IPS-18a (cell line): Measurements from ENCODE around the gene SLC37A1.

Experiments used
- H3K27ac ChIP-seq: one replicate; pipeline ENCODE4 v1.5.1; 2013; ENCODE audit warnings: low read length
- H3K27me3 ChIP-seq: one replicate; pipeline ENCODE4 v1.6.1; 2013; ENCODE audit warnings: mild to moderate bottlenecking, low read length; ENCODE audit not compliant: control insufficient read depth, insufficient read depth
- H3K36me3 ChIP-seq: one replicate; pipeline ENCODE4 v1.6.1; 2013; ENCODE audit warnings: low read depth, low read length; ENCODE audit not compliant: control insufficient read depth
- H3K4me1 ChIP-seq: one replicate; pipeline ENCODE4 v1.6.1; 2013; ENCODE audit warnings: low read depth, low read length; ENCODE audit not compliant: control insufficient read depth
- H3K4me3 ChIP-seq: one replicate; pipeline ENCODE4 v1.5.1; 2013; ENCODE audit warnings: low read length
- H3K9ac ChIP-seq: one replicate; pipeline ENCODE4 v1.6.1; 2013; ENCODE audit warnings: mild to moderate bottlenecking, low read length, moderate library complexity
- H3K9me3 ChIP-seq: one replicate; pipeline ENCODE4 v1.6.1; 2013; ENCODE audit warnings: low read depth, low read length; ENCODE audit not compliant: control insufficient read depth

Gene SLC37A1

DNA sequence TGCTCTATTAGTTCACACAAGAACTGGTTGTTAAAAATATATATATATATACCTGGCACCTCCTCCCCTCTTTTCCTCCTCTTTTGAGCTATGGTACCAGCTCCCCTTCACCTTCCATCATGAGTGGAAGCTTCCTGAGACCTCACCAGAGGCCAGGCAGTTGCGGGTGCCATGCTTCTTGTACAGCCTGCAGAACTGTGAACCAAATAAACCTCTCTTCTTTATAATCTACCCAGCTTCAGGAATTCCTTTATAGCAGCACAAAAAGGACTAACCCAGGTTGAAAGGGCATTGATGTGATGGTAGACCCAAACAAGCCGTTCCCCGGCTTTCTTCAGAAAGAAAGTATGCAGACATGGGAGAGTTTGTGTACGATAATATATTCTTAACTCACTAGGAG, 32.5 kb upstream of the SLC37A1 start:
- Histone ChIP-seq H3K27me3 (no peaks in the 10 kb centered on the region), H3K4me1 (no peaks in the 10 kb centered on the region), H3K9ac (no peak overlapping the region), H3K36me3 (no peaks in the 10 kb centered on the region), H3K9me3 (no peaks in the 10 kb centered on the region), H3K4me3 (no peak overlapping the region), H3K27ac (no peak overlapping the region)

DNA sequence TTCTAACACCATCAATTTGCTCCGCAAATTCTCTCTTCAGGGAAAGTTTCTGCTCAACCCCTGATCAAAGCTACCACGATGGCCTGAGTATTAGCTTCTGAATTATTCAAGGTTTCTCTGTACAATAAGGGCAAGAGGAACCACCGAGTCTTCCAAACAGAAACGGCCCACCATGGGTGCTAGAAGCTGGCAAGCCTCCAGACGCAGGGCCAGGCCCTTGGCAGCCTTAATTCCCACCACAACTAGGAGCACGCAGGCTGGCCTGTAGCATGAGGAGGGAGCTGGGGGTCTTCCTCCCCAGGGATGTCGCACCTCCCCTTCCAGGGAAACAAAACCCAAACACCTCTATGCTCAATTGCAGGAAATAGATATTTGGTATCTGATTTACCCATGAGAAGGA, 28.7 kb upstream of the SLC37A1 start:
- H3K9me3 ChIP-seq, result no peaks in the 10 kb centered on the region
- H3K27me3 ChIP-seq, result no peaks in the 10 kb centered on the region
- H3K36me3 ChIP-seq, result no peaks in the 10 kb centered on the region
- no peak overlapping the region for H3K9ac ChIP-seq
- no peaks in the 10 kb centered on the region for H3K4me1 ChIP-seq
- H3K4me3 ChIP-seq, result no peak overlapping the region
- H3K27ac ChIP-seq, result no peak overlapping the region

DNA sequence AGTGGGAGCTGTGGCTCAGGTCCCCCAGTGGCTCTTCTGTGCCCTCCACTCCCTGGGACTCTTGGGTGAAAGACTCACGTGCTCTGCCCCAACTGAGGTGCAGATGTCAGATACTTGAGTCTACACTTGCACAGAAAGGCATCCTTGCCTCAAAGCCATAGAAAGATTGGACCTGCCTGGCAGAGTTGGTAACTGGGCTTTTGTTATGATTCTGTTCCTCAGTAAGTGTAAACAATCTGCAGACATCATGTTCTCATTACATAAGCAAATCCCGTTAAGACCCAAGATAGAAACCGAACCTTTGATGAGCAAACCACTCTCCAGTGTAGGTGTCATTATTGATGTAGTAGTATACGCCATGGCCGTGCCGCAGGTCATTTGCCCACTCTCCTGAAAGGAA, 27.6 kb upstream of the SLC37A1 start:
- no peak overlapping the region for H3K27ac ChIP-seq
- H3K4me1 ChIP-seq, result no peaks in the 10 kb centered on the region

DNA sequence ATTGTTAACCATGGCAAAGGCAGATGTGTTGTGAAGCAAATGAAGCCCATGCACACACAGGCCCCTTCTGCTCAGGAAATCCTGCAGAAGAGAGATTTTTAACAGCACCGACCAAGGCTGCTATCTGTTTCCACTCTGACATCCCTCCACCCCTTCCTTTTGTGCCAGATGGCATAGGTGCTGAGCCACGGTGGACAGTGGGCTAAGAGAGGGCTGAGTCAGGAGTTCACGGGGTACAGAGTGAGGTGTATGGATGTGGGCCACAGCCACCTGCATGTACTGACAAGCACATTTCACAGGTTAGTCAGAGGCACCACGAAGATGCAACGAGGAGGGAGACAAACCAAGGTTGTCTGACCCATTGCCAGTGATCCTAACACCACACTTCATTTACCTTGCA, 27.1 kb upstream of the SLC37A1 start:
- Histone ChIP-seq H3K4me1 (no peaks in the 10 kb centered on the region), H3K9ac (no peak overlapping the region), H3K27me3 (no peaks in the 10 kb centered on the region), H3K4me3 (no peak overlapping the region), H3K9me3 (no peaks in the 10 kb centered on the region), H3K36me3 (no peaks in the 10 kb centered on the region), H3K27ac (no peak overlapping the region)

More for the DNA sequence above, 27.6 kb upstream of the SLC37A1 start:
- no peaks in the 10 kb centered on the region for H3K27me3 ChIP-seq
- H3K9ac ChIP-seq, result no peak overlapping the region
- H3K4me3 ChIP-seq, result no peak overlapping the region
- no peaks in the 10 kb centered on the region for H3K9me3 ChIP-seq
- no peaks in the 10 kb centered on the region for H3K36me3 ChIP-seq

DNA sequence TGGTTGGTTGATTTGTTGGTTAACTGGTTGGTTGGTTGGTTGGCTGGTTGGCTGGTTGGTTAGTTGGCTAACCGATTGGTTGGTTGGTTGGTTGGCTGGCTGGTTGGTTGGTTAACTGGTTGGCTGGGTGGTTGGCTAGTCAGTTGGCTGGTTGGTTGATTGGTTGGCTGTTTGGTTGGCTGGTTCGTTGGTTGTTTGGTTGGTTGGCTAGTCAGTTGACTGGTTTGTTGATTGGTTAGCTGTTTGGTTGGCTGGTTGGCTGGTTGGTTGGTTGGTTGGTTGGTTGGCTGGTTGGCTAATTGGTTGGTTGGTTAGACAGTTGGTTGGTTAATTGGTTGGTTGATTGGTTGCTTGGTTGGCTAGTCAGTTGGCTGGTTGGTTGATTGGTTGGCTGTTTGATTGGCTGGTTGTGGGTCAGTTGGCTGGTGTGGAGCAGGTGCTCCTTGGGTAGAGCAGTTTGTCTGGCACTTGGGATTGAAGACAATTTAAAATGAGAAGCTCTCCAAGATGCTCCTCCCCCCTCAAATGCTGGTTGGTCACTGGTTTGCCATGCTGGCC, 24.6 kb upstream of the SLC37A1 start:
- no peaks in the 10 kb centered on the region for H3K27me3 ChIP-seq

DNA sequence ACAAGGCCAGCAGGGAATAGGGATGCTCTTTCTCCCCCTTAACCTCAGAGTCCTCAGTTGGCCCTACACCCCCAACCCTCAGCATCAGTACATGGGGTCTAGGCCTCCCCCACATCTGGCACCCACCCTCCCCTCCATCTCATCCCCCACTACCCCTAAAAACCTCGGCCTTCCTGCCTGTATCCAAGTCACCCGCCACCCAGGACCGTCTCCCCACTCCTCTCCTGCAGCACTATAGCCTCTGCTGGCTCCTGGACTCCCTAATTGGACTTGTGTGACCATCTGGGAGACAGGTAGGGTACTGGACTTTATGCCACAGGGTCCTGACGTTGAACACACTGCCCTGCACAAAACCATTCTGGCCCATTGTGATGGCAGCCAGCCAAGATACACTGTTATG, 23.7 kb upstream of the SLC37A1 start:
- no peaks in the 10 kb centered on the region for H3K9me3 ChIP-seq
- peaks cover 1% of the 10 kb centered on the region for H3K27me3 ChIP-seq
- H3K36me3 ChIP-seq, result no peaks in the 10 kb centered on the region
- no peaks in the 10 kb centered on the region for H3K4me1 ChIP-seq
- no peak overlapping the region for H3K27ac ChIP-seq
- no peak overlapping the region for H3K4me3 ChIP-seq
- no peak overlapping the region for H3K9ac ChIP-seq

More for the DNA sequence above, 24.6 kb upstream of the SLC37A1 start:
- Histone ChIP-seq H3K36me3 (no peaks in the 10 kb centered on the region), H3K9ac (no peak overlapping the region), H3K4me1 (no peaks in the 10 kb centered on the region), H3K27ac (no peak overlapping the region), H3K9me3 (no peaks in the 10 kb centered on the region), H3K4me3 (no peak overlapping the region)

DNA sequence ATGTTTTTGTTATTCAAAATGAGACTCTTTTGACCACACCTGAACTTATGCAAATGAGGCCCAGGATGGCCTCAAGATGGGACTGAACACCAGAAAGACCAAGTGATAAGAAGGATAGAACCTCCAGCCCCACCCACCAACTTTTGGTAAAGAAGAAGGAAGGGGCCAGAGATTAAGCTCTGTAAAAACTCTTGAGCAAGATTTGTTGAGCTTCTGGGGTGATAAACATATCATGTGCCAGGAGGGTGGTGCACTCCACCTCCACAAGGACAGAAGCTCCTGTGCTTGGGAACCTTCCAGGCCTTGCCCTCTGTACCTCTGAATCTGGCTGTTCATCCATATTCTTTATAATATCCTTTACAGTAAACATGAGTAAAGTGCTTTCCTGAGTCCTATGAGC, 22.9 kb upstream of the SLC37A1 start:
- Histone ChIP-seq H3K9me3 (no peaks in the 10 kb centered on the region), H3K4me3 (no peak overlapping the region), H3K9ac (no peak overlapping the region), H3K27ac (no peak overlapping the region), H3K36me3 (no peaks in the 10 kb centered on the region), H3K4me1 (peaks cover 4% of the 10 kb centered on the region), H3K27me3 (peaks cover 9% of the 10 kb centered on the region)

DNA sequence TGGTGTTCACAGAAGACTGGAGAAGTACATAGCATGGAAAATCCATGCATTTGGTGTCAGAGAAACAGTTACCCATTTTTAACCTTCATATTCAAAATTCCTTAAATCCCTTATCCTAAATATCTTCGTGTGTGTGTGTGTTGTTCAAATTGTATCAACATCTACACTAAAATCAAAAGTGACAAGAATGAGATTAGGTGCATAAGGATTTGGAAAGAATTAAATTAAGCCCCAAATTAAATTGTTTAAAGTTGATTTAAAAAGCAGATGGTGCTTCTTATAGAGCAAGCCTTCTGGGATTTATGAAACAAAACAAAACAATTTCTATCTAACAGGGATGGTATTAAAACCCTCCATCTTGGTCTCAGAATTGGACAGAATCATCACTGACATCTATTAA, 22.3 kb upstream of the SLC37A1 start:
- Histone ChIP-seq H3K9me3 (no peaks in the 10 kb centered on the region), H3K4me1 (peaks cover 6% of the 10 kb centered on the region), H3K27me3 (peaks cover 10% of the 10 kb centered on the region), H3K9ac (no peak overlapping the region), H3K27ac (no peak overlapping the region), H3K4me3 (no peak overlapping the region), H3K36me3 (no peaks in the 10 kb centered on the region)

DNA sequence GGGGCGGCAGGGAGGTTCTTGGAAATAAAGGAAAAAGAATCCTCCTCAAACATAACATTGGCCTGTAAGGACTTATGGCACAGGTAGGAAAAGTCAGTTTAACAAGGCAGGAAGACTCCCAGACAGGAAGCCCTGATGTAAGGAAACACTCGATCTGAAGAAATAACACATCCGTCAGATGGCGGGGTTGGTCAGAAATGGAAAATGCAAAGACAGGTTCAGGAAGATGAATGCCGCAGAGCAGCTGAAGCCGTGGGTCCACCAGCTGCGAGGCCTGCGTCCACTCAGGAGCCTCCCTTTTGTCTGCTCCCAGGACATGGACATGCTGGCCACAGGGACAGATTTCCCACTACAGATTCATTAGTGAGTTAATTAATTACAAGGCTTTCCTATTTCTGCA, 21.5 kb upstream of the SLC37A1 start:
- no peaks in the 10 kb centered on the region for H3K36me3 ChIP-seq
- peaks cover 9% of the 10 kb centered on the region for H3K4me1 ChIP-seq
- no peak overlapping the region for H3K27ac ChIP-seq
- no peak overlapping the region for H3K4me3 ChIP-seq
- H3K27me3 ChIP-seq, result peaks cover 10% of the 10 kb centered on the region
- no peak overlapping the region for H3K9ac ChIP-seq
- H3K9me3 ChIP-seq, result no peaks in the 10 kb centered on the region

DNA sequence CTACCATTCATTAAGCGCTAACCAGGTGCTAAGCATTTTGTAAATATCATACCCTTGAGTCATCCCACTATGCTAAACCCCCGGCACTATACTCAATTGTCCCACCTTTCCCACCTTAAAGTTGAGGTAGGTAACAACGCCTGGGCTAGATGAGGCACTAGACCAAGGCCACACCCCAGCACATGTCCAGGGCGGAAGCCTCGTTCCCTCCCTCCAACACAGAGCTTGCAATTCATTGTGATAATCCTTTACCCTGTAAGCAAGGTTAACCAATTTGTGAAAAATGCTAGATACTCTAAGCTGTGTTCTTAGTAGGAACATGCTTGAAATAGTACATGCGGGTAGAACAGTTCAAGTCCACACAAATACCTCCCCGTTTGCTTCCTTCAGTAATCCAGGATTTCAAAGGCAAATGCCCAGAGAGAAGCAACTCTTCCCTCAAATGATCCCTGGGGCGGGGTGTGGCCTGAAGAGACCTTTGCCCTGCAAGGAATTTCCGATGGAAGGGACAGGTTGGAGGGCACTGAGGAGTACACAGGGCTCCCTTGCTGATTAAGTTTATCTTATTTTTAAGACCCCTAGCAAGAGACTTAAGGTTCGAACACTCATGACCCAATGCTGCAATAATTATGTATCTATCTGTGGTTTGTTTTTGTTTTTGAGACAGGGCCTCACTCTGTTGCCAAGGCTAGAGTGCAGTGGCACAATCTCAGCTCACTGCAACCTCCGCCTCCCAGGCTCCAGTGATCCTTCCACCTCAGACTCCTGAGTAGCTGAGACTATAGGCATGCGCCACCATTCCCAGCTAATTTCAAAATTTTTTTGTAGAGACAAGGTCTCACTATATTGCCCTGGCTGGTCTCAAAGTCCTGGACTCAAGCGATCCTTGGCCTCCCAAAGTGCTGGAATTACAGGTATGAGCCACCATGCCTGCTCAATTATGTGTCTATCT, 20.3 kb upstream of the SLC37A1 start:
- Histone ChIP-seq H3K4me1 (peaks cover 11% of the 10 kb centered on the region), H3K9ac (no peak overlapping the region), H3K4me3 (no peak overlapping the region), H3K9me3 (no peaks in the 10 kb centered on the region), H3K27me3 (peaks cover 10% of the 10 kb centered on the region), H3K27ac (no peak overlapping the region), H3K36me3 (no peaks in the 10 kb centered on the region)

DNA sequence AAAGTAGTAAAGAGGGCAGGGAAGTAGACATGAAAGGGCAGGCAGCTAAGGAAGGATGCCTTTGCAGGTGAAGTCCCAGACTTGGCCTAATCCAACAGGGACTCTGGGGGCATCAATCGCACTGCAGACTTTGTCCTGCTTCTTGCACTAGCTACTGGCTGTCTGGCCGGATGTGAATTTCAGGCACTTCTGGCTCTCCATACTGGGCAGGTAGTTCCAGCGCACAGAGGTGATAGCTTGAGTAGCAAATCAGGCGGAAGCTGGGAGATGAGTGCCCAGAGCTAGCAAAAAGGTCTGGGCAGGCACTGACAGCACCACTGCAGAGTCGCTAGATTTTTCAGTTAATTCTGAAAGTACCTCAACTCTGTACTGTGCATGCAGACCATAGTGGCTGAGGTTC, 18.6 kb upstream of the SLC37A1 start:
- no peaks in the 10 kb centered on the region for H3K36me3 ChIP-seq
- no peak overlapping the region for H3K27ac ChIP-seq
- H3K4me1 ChIP-seq, result peaks cover 11% of the 10 kb centered on the region
- H3K27me3 ChIP-seq, result peaks cover 10% of the 10 kb centered on the region
- H3K4me3 ChIP-seq, result no peak overlapping the region
- no peak overlapping the region for H3K9ac ChIP-seq
- no peaks in the 10 kb centered on the region for H3K9me3 ChIP-seq

DNA sequence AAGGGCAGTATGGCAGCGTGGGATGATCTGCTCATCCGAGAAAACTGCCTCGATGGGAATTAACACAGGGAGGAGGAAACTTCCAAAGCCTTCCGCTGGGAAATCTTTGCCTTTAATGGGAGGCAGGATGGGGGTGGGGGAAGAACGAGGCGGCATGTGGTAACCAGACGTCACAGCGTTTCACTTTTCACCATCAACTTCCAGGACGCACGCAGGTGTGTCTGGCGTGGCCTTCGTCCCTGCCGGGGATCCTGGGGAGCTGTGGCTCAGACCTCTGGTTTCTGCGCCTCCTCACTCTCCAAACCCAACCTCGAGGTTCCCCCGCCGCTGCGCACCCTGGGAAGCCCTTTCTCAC, 17.9 kb upstream of the SLC37A1 start:
- H3K27me3 ChIP-seq, result peaks cover 10% of the 10 kb centered on the region
- H3K4me3 ChIP-seq, result peak overlapping the region; percentile 68
- peaks cover 11% of the 10 kb centered on the region for H3K4me1 ChIP-seq
- no peaks in the 10 kb centered on the region for H3K9me3 ChIP-seq
- H3K36me3 ChIP-seq, result no peaks in the 10 kb centered on the region
- no peak overlapping the region for H3K27ac ChIP-seq
- H3K9ac ChIP-seq, result no peak overlapping the region
